Bronchial epithelial cell (primary cell): Measurements from ENCODE around the gene SUCLG2. TPM values are rescaled to one million over a fixed set of nuclear protein-coding genes. Genes with fewer than 3 reads are reported as not detected.
"Not testable (repeated sequence)": the region's sequence is repeated elsewhere in the genome, so short reads cannot be mapped to it uniquely, and the experiment has no call there.

ENCODE experiments used
- DNase-seq: peaks from one replicate; pipeline ENCODE4 v3.0.0-alpha.2; 2010; ENCODE audit warnings: low read depth
- FAIRE-seq: peaks from 2 replicates; lab custom pipeline; 2011; peaks lifted over from hg19 to GRCh38; lab: Jason Lieb, UNC
- H3K27me3 ChIP-seq: 2 replicates; pipeline ENCODE4 v1.5.1; 2011; ENCODE audit warnings: low read length; ENCODE audit not compliant: control insufficient read depth, insufficient read depth
- H3K36me3 ChIP-seq: 2 replicates; pipeline ENCODE4 v1.5.1; 2011; ENCODE audit warnings: low read length; ENCODE audit not compliant: control insufficient read depth, insufficient read depth
- H3K4me3 ChIP-seq: 2 replicates; pipeline ENCODE4 v1.5.1; 2011; ENCODE audit warnings: mild to moderate bottlenecking, low read depth, low read length, control low read depth
- total RNA-seq: library from RNA; depleted of rRNA; stranded (reverse); fragments of >200 nt; gene quantifications from 2 replicates; pipeline ENCODE4 v1.2.1, GENCODE V29; 2014
- TF ChIP-seq, protein P1 (sequence below): IDR thresholded peaks from 2 replicates; pipeline ENCODE4 v1.5.1; 2011; ENCODE audit warnings: mild to moderate bottlenecking, moderate library complexity, low read length, control low read depth, inconsistent platforms; ENCODE audit not compliant: insufficient read depth, severe bottlenecking

Gene SUCLG2
- total RNA-seq, 1 donor from 2014 or later, result 42.1 TPM

GRCh38 chr3:67558426-67558825 lies 96.0 kb downstream of the SUCLG2 start:
- FAIRE-seq, result no peak
- Histone ChIP-seq H3K27me3 (no peaks in the 10 kb centered on the region), H3K4me3 (no peak overlapping the region), H3K36me3 (peaks cover 1% of the 10 kb centered on the region)
- no peak for DNase-seq
- TF ChIP-seq, protein P1, sequence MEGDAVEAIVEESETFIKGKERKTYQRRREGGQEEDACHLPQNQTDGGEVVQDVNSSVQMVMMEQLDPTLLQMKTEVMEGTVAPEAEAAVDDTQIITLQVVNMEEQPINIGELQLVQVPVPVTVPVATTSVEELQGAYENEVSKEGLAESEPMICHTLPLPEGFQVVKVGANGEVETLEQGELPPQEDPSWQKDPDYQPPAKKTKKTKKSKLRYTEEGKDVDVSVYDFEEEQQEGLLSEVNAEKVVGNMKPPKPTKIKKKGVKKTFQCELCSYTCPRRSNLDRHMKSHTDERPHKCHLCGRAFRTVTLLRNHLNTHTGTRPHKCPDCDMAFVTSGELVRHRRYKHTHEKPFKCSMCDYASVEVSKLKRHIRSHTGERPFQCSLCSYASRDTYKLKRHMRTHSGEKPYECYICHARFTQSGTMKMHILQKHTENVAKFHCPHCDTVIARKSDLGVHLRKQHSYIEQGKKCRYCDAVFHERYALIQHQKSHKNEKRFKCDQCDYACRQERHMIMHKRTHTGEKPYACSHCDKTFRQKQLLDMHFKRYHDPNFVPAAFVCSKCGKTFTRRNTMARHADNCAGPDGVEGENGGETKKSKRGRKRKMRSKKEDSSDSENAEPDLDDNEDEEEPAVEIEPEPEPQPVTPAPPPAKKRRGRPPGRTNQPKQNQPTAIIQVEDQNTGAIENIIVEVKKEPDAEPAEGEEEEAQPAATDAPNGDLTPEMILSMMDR, result no peak

DNA sequence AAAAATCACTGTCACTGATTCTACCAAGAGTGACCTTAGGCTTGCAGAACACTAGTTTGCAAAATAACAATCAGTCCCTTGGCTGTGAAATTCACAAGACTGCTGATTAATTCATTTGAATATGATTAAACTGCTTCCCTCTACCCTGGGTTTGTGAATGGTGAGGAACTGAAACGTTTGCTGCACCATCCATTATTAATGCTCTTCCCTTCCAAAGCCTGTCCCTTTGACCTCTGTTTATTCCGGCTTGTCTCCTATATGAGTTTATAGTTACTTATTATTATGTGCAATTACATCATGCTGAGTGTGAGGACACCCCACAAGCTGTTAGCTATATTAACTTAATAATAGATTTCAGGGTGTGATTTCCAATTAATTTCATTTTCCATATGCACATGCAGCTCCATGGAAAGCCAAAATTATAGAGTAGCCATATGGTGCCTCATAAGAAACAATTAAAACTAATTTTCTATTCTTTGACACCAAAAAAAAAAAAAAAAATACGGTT lies 96.5 kb downstream of the SUCLG2 start:
- TF ChIP-seq, protein P1, result no peak
- Histone ChIP-seq H3K27me3 (no peaks in the 10 kb centered on the region), H3K4me3 (no peak overlapping the region), H3K36me3 (peaks cover 1% of the 10 kb centered on the region)
- no peak for DNase-seq
- FAIRE-seq, result no peak

- no peak for DNase-seq
- Histone ChIP-seq H3K36me3 (peaks cover 2% of the 10 kb centered on the region), H3K27me3 (no peaks in the 10 kb centered on the region), H3K4me3 (no peak overlapping the region)
- TF ChIP-seq, protein P1, result no peak
- FAIRE-seq, result no peak
Observed at GRCh38 chr3:67551361-67552016, 102.9 kb downstream of the SUCLG2 start.

GRCh38 chr3:67550541-67550940 lies 103.9 kb downstream of the SUCLG2 start:
- FAIRE-seq (no peak), DNase-seq (no peak)
- peaks cover 2% of the 10 kb centered on the region for H3K36me3 ChIP-seq
- H3K27me3 ChIP-seq, result no peaks in the 10 kb centered on the region
- no peak overlapping the region for H3K4me3 ChIP-seq
- TF ChIP-seq, protein P1, result no peak

GRCh38 chr3:67542502-67543250 lies 111.7 kb downstream of the SUCLG2 start:
- H3K4me3 ChIP-seq, DNase-seq, H3K36me3 ChIP-seq, FAIRE-seq, H3K27me3 ChIP-seq: not testable (repeated sequence)

GRCh38 chr3:67540198-67540894 lies 114.1 kb downstream of the SUCLG2 start:
- FAIRE-seq, result no peak
- DNase-seq, result no peak
- Histone ChIP-seq H3K4me3 (no peak overlapping the region), H3K36me3 (no peaks in the 10 kb centered on the region), H3K27me3 (no peaks in the 10 kb centered on the region)
- TF ChIP-seq, protein P1, result no peak

DNA sequence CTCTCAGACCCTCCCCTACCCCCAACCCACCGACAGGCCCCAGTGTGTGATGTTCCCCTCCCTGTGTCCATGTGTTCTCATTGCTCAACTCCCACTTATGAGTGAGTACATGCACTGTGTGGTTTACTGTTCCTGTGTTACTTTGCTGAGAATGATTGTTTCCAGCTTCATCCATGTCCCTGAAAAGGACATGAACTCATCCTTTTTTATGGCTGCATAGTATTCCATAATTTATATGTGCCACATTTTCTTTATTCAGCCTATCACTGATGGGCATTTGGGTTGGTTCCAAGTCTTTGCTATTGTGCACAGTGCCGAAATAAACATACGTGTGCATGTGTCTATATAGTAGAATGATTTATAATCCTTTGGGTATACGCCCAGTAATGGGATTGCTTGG lies 117.2 kb downstream of the SUCLG2 start:
- not testable (repeated sequence) for H3K36me3 ChIP-seq, H3K27me3 ChIP-seq, H3K4me3 ChIP-seq, DNase-seq, FAIRE-seq
